ENCODE measurements around the gene DUS1L.

GRCh38 chr17:82023447-82024241, 42.0 kb downstream of the DUS1L start:
- no peak for TF ChIP-seq CTCF (IDR thresholded peaks at IDR 0.05)
- TF ChIP-seq POLR2A (IDR thresholded peaks at IDR 0.05) = no peak
